HepG2 (cell line): ENCODE results near the gene RHOT1. TPM values are rescaled to one million over a fixed set of nuclear protein-coding genes. Genes with fewer than 3 reads are reported as not detected.

Source experiments
- BHLHE40 ChIP-seq: IDR thresholded peaks from 2 replicates; pipeline ENCODE4 v1.6.1; 2011; ENCODE audit warnings: low read length, improper control_type of control experiment
- ELF3 ChIP-seq: IDR thresholded peaks from 2 replicates; pipeline ENCODE4 v1.6.1; 2016; ENCODE audit warnings: missing genetic modification reagents, missing compliant biosample characterization
- GATAD2A ChIP-seq: IDR thresholded peaks from 2 replicates; pipeline ENCODE4 v1.6.1; 2016
- RNF2 ChIP-seq: fragments of 450-650 bp; conservative IDR thresholded peaks from 2 replicates; pipeline ENCODE4 v1.6.1; 2016; ENCODE audit warnings: low read depth
- RXRB ChIP-seq: IDR thresholded peaks from 2 replicates; pipeline ENCODE4 v1.6.1; 2016; ENCODE audit warnings: borderline replicate concordance, missing genetic modification reagents, missing compliant biosample characterization
- SCMH1 ChIP-seq: sonication (generic); formaldehyde crosslinking; IDR thresholded peaks from 2 replicates; pipeline ENCODE4 v1.9.0; 2021; ENCODE audit warnings: missing genetic modification reagents, mild to moderate bottlenecking, borderline replicate concordance
- TARDBP ChIP-seq: sonication (generic); formaldehyde crosslinking; IDR thresholded peaks from 2 replicates; pipeline ENCODE4 v1.8.0; 2022; ENCODE audit warnings: mild to moderate bottlenecking, missing genetic modification reagents
- TP53 ChIP-seq: sonication (generic); formaldehyde crosslinking; conservative IDR thresholded peaks from 2 replicates; pipeline ENCODE4 v1.4.0; 2020; ENCODE audit warnings: missing genetic modification reagents
- ZNF274 ChIP-seq: sonication (generic); formaldehyde crosslinking; IDR thresholded peaks from 2 replicates; pipeline ENCODE4 v1.5.1; 2020; ENCODE audit warnings: mild to moderate bottlenecking, missing genetic modification reagents
- ZSCAN20 ChIP-seq: sonication (generic); formaldehyde crosslinking; IDR thresholded peaks from 2 replicates; pipeline ENCODE4 v1.4.0; 2020; ENCODE audit warnings: missing genetic modification reagents, mild to moderate bottlenecking, borderline replicate concordance
- polyA plus RNA-seq, 8 experiments: library from polyadenylated mRNA; depleted of rRNA in 3 of 8; stranded (reverse) in 7 of 8; unstranded in 1 of 8; fragments of >200 nt; fragmentation: Illumina TruSeq in 4 of 8; extraction: Trizol in 4 of 8; gene quantifications; 2 replicates each; pipeline versions ENCODE4 v1.2.1 to v1.2.3, GENCODE V29; 2011 to 2016; ENCODE audit warnings: low read depth in 4 of 8, missing spikeins in 1 of 8, mixed read lengths in 1 of 8; ENCODE audit not compliant: insufficient read depth in 1 of 8
- total RNA-seq, 5 experiments: library from RNA; depleted of rRNA; stranded (reverse); fragments of >200 nt; fragmentation: Illumina TruSeq; extraction: Trizol; gene quantifications; 2 replicates each; pipeline ENCODE4 v1.2.3, GENCODE V29; 2016; ENCODE audit warnings: low read depth in 1 of 5
- TF ChIP-seq, protein P1 (sequence below): sonication (generic); formaldehyde crosslinking; IDR thresholded peaks from 2 replicates; pipeline ENCODE4 v1.5.1; 2020; ENCODE audit warnings: mild to moderate bottlenecking, missing genetic modification reagents, borderline replicate concordance
- TF ChIP-seq, protein P2 (sequence below): sonication (generic); formaldehyde crosslinking; IDR thresholded peaks from 2 replicates; pipeline ENCODE4 v1.5.0; 2020; ENCODE audit warnings: mild to moderate bottlenecking, missing genetic modification reagents
- TF ChIP-seq, protein P3 (sequence below): IDR thresholded peaks from 2 replicates; pipeline ENCODE4 v1.6.1; 2016; ENCODE audit warnings: low read depth, borderline replicate concordance
- TF ChIP-seq, protein P4 (sequence below), 2 experiments: IDR thresholded peaks; 2 replicates each; pipeline ENCODE4 v1.6.1; 2011 to 2012; ENCODE audit warnings: low read length in 2 of 2, borderline replicate concordance in 1 of 2, low read depth in 1 of 2, mild to moderate bottlenecking in 1 of 2, moderate library complexity in 1 of 2
- TF ChIP-seq, protein P5 (sequence below): IDR thresholded peaks from 2 replicates; pipeline ENCODE4 v1.6.1; 2016

RHOT1 gene
- total and polyA plus RNA-seq, 2 of the 13 experiments (the other 11 are each of a cell fraction or from before 2014, with no cell fraction given): 25.6 to 41.5 TPM

DNA sequence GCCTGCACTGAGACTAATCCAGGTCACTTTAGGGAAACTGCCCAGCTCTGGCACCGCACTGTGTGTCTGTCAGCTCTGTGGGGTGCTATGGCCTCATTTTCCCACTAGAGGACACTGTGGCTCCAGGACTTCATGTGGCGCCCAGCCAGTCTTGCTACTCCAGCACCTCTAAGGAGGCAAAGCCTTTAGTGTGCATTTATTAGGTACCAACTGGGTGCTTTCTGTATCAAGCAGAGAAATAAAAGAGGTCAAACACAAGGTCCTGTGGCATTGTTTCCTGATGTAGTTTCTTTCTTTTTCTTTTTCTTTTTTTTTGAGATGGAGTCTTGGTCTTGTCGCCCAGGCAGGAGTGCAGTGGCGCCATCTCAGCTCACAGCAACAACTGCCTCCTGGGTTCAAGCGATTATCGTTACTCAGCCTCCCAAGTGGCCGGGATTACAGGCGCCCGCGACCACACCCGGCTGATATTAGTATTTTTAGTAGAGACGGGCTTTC is 110.9 kb downstream of the RHOT1 start (continued):
- 0 out of 2 replicates have a peak, but pooled peaks have one; percentile 34 for TF ChIP-seq GATAD2A
- TF ChIP-seq, protein P1, sequence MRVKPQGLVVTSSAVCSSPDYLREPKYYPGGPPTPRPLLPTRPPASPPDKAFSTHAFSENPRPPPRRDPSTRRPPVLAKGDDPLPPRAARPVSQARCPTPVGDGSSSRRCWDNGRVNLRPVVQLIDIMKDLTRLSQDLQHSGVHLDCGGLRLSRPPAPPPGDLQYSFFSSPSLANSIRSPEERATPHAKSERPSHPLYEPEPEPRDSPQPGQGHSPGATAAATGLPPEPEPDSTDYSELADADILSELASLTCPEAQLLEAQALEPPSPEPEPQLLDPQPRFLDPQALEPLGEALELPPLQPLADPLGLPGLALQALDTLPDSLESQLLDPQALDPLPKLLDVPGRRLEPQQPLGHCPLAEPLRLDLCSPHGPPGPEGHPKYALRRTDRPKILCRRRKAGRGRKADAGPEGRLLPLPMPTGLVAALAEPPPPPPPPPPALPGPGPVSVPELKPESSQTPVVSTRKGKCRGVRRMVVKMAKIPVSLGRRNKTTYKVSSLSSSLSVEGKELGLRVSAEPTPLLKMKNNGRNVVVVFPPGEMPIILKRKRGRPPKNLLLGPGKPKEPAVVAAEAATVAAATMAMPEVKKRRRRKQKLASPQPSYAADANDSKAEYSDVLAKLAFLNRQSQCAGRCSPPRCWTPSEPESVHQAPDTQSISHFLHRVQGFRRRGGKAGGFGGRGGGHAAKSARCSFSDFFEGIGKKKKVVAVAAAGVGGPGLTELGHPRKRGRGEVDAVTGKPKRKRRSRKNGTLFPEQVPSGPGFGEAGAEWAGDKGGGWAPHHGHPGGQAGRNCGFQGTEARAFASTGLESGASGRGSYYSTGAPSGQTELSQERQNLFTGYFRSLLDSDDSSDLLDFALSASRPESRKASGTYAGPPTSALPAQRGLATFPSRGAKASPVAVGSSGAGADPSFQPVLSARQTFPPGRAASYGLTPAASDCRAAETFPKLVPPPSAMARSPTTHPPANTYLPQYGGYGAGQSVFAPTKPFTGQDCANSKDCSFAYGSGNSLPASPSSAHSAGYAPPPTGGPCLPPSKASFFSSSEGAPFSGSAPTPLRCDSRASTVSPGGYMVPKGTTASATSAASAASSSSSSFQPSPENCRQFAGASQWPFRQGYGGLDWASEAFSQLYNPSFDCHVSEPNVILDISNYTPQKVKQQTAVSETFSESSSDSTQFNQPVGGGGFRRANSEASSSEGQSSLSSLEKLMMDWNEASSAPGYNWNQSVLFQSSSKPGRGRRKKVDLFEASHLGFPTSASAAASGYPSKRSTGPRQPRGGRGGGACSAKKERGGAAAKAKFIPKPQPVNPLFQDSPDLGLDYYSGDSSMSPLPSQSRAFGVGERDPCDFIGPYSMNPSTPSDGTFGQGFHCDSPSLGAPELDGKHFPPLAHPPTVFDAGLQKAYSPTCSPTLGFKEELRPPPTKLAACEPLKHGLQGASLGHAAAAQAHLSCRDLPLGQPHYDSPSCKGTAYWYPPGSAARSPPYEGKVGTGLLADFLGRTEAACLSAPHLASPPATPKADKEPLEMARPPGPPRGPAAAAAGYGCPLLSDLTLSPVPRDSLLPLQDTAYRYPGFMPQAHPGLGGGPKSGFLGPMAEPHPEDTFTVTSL (CRISPR knock-in tag): no peak
- no peak for TF ChIP-seq RNF2
- TF ChIP-seq, protein P2, sequence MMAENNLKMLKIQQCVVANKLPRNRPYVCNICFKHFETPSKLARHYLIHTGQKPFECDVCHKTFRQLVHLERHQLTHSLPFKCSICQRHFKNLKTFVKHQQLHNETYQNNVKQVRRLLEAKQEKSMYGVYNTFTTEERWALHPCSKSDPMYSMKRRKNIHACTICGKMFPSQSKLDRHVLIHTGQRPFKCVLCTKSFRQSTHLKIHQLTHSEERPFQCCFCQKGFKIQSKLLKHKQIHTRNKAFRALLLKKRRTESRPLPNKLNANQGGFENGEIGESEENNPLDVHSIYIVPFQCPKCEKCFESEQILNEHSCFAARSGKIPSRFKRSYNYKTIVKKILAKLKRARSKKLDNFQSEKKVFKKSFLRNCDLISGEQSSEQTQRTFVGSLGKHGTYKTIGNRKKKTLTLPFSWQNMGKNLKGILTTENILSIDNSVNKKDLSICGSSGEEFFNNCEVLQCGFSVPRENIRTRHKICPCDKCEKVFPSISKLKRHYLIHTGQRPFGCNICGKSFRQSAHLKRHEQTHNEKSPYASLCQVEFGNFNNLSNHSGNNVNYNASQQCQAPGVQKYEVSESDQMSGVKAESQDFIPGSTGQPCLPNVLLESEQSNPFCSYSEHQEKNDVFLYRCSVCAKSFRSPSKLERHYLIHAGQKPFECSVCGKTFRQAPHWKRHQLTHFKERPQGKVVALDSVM (CRISPR knock-in tag): peak; percentile 25; the same call in 1 of the 2 replicates
- no peak for TF ChIP-seq SCMH1 (CRISPR knock-in tag)
- TF ChIP-seq, protein P3, sequence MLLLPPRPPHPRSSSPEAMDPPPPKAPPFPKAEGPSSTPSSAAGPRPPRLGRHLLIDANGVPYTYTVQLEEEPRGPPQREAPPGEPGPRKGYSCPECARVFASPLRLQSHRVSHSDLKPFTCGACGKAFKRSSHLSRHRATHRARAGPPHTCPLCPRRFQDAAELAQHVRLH (CRISPR knock-in tag): 0 out of 2 replicates have a peak, but pooled peaks have one; percentile 28
- TF ChIP-seq TARDBP (CRISPR knock-in tag): no peak
- peak; percentile 27; the same call in 1 of the 2 replicates for TF ChIP-seq RXRB (CRISPR knock-in tag)
- TF ChIP-seq TP53: no peak
- TF ChIP-seq ZNF274: no peak
- TF ChIP-seq ZSCAN20 (CRISPR knock-in tag): no peak
- 0 out of 2 replicates have a peak, but pooled peaks have one; percentile 33 for TF ChIP-seq ELF3
- TF ChIP-seq, protein P4, sequence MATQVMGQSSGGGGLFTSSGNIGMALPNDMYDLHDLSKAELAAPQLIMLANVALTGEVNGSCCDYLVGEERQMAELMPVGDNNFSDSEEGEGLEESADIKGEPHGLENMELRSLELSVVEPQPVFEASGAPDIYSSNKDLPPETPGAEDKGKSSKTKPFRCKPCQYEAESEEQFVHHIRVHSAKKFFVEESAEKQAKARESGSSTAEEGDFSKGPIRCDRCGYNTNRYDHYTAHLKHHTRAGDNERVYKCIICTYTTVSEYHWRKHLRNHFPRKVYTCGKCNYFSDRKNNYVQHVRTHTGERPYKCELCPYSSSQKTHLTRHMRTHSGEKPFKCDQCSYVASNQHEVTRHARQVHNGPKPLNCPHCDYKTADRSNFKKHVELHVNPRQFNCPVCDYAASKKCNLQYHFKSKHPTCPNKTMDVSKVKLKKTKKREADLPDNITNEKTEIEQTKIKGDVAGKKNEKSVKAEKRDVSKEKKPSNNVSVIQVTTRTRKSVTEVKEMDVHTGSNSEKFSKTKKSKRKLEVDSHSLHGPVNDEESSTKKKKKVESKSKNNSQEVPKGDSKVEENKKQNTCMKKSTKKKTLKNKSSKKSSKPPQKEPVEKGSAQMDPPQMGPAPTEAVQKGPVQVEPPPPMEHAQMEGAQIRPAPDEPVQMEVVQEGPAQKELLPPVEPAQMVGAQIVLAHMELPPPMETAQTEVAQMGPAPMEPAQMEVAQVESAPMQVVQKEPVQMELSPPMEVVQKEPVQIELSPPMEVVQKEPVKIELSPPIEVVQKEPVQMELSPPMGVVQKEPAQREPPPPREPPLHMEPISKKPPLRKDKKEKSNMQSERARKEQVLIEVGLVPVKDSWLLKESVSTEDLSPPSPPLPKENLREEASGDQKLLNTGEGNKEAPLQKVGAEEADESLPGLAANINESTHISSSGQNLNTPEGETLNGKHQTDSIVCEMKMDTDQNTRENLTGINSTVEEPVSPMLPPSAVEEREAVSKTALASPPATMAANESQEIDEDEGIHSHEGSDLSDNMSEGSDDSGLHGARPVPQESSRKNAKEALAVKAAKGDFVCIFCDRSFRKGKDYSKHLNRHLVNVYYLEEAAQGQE (IDR thresholded peaks at IDR 0.05; ENCODE audit: borderline replicate concordance in 1 of 2, low read depth in 1 of 2, low read length in 2 of 2): no peak
- 0 out of 2 replicates have a peak, but pooled peaks have one; percentile 27 for TF ChIP-seq BHLHE40
- TF ChIP-seq, protein P5, sequence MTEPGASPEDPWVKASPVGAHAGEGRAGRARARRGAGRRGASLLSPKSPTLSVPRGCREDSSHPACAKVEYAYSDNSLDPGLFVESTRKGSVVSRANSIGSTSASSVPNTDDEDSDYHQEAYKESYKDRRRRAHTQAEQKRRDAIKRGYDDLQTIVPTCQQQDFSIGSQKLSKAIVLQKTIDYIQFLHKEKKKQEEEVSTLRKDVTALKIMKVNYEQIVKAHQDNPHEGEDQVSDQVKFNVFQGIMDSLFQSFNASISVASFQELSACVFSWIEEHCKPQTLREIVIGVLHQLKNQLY (CRISPR knock-in tag): no peak
